Kidney (tissue), 14 donors: ENCODE measurements around the gene C16orf89. TPM values are rescaled to one million over a fixed set of nuclear protein-coding genes. Genes with fewer than 3 reads are reported as not detected.

Experiments used
- DNase-seq, 5 donors: peaks; one replicate each; pipeline ENCODE4 v3.0.0-alpha.2; 2013 to 2020
- FAIRE-seq: peaks from 2 replicates; lab custom pipeline; 2012; peaks lifted over from hg19 to GRCh38; lab: Jason Lieb, UNC
- H3K27ac ChIP-seq, 2 donors: one replicate each; pipeline ENCODE4 v1.7.0; 2013; ENCODE audit warnings: low read depth in 2 of 2, low read length in 2 of 2, inconsistent platforms in 1 of 2
- H3K27me3 ChIP-seq: one replicate; pipeline ENCODE4 v1.7.1; 2013; ENCODE audit warnings: low read length, inconsistent platforms; ENCODE audit not compliant: control insufficient read depth, insufficient read depth
- H3K36me3 ChIP-seq, 3 donors: one replicate each; pipeline versions ENCODE4 v1.7.0 to v1.7.1; 2013; ENCODE audit warnings: low read length in 3 of 3, control low read depth in 1 of 3, inconsistent platforms in 1 of 3; ENCODE audit not compliant: insufficient read depth in 3 of 3, control insufficient read depth in 2 of 3
- H3K4me1 ChIP-seq, 3 donors: one replicate each; pipeline versions ENCODE4 v1.7.0 to v1.7.1; 2013; ENCODE audit warnings: low read length in 3 of 3, inconsistent platforms in 1 of 3, low read depth in 1 of 3; ENCODE audit not compliant: control insufficient read depth in 2 of 3, insufficient read depth in 2 of 3
- H3K4me3 ChIP-seq, 3 donors: one replicate each; pipeline versions ENCODE4 v1.7.0 to v1.8.1; 2013; ENCODE audit warnings: low read length in 3 of 3, control low read depth in 1 of 3, inconsistent platforms in 1 of 3
- H3K9ac ChIP-seq, 3 donors: one replicate each; pipeline versions ENCODE4 v1.7.0 to v1.7.1; 2013; ENCODE audit warnings: low read length in 3 of 3, control low read depth in 1 of 3, inconsistent platforms in 1 of 3
- H3K9me3 ChIP-seq, 3 donors: one replicate each; pipeline versions ENCODE4 v1.7.0 to v1.7.1; 2013; ENCODE audit warnings: low read length in 3 of 3, control low read depth in 1 of 3, inconsistent platforms in 1 of 3; ENCODE audit not compliant: control insufficient read depth in 2 of 3, insufficient read depth in 1 of 3
- intact Hi-C: fragments of 100-400 bp; cut with DNase I; formaldehyde crosslinking; loops from one replicate; pipeline ENCODE4 v1.11.1; 2022
- polyA plus RNA-seq: library from polyadenylated mRNA; stranded (reverse); fragments of 350-450 nt; fragmentation: Illumina TruSeq; extraction: RNeasy Lipid Tissue Mini Kit (QIAGEN cat#74804); gene quantifications from one replicate; pipeline ENCODE4 v1.2.3, GENCODE V29; 2014; ENCODE audit warnings: low read depth, low replicate concordance; ENCODE audit not compliant: insufficient read depth
- total RNA-seq: library from RNA; stranded (reverse); fragmentation: NEBNext Ultra II Directional; extraction: Animal tissue kit (Norgen Biotek cat#: 25700); gene quantifications from one replicate; pipeline ENCODE4 v1.2.1, GENCODE V29; 2021
- TF ChIP-seq, protein P1 (sequence below): IDR thresholded peaks from 3 replicates; pipeline ENCODE4 v1.5.1; 2012; ENCODE audit warnings: mild to moderate bottlenecking, moderate library complexity, borderline replicate concordance; ENCODE audit not compliant: insufficient read depth; ENCODE audit errors: extremely low read depth
- donor health status: control.
- donor health status: control.
- donor health status: control.
- donor health status: control.
- donor health status: control.
- donor health status: DM: yes; HTN: yes; CAD: no.
- donor health status: Normal renal cell carcinoma (clear cell type).

C16orf89 gene
- total and polyA plus RNA-seq, 2 donors from 2014 or later: 5.4 to 68.4 TPM

- H3K27ac ChIP-seq: no peak overlapping the region
- no peaks in the 10 kb centered on the region for H3K36me3 ChIP-seq
- DNase-seq (peak in 3 of 5 donors; percentile 18 to 61 (median 30)), FAIRE-seq (no peak)
- TF ChIP-seq, protein P1, sequence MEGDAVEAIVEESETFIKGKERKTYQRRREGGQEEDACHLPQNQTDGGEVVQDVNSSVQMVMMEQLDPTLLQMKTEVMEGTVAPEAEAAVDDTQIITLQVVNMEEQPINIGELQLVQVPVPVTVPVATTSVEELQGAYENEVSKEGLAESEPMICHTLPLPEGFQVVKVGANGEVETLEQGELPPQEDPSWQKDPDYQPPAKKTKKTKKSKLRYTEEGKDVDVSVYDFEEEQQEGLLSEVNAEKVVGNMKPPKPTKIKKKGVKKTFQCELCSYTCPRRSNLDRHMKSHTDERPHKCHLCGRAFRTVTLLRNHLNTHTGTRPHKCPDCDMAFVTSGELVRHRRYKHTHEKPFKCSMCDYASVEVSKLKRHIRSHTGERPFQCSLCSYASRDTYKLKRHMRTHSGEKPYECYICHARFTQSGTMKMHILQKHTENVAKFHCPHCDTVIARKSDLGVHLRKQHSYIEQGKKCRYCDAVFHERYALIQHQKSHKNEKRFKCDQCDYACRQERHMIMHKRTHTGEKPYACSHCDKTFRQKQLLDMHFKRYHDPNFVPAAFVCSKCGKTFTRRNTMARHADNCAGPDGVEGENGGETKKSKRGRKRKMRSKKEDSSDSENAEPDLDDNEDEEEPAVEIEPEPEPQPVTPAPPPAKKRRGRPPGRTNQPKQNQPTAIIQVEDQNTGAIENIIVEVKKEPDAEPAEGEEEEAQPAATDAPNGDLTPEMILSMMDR: no peak
- intact Hi-C loops: no loop called here
- H3K9ac ChIP-seq: no peak overlapping the region
- H3K9me3 ChIP-seq: no peaks in the 10 kb centered on the region
- peak overlapping the region in 1 of 3 donors; percentile 53 for H3K4me3 ChIP-seq
- no peaks in the 10 kb centered on the region for H3K27me3 ChIP-seq
- H3K4me1 ChIP-seq: peaks cover 0 to 2% (median 0%) of the 10 kb centered on the region in 3 donors
These were observed 841 bp downstream of the C16orf89 start for GRCh38 chr16:5064915-5065314.

GRCh38 chr16:5062790-5063765 is 2.7 kb downstream of the C16orf89 start:
- Histone ChIP-seq H3K27me3 (no peaks in the 10 kb centered on the region), H3K9me3 (no peaks in the 10 kb centered on the region), H3K9ac (no peak overlapping the region), H3K36me3 (no peaks in the 10 kb centered on the region), H3K27ac (no peak overlapping the region), H3K4me3 (no peak overlapping the region), H3K4me1 (peaks cover 0 to 2% (median 0%) of the 10 kb centered on the region in 3 donors)
- TF ChIP-seq, protein P1: no peak
- DNase-seq (no peak), FAIRE-seq (no peak)
- intact Hi-C loops: no loop called here

GRCh38 chr16:5062051-5062450 is 3.7 kb downstream of the C16orf89 start:
- Histone ChIP-seq H3K27me3 (no peaks in the 10 kb centered on the region), H3K9me3 (no peaks in the 10 kb centered on the region), H3K36me3 (no peaks in the 10 kb centered on the region), H3K4me1 (peaks cover 0 to 2% (median 0%) of the 10 kb centered on the region in 3 donors), H3K9ac (no peak overlapping the region), H3K4me3 (no peak overlapping the region), H3K27ac (no peak overlapping the region)
- intact Hi-C loops: no loop called here
- no peak for DNase-seq
- TF ChIP-seq, protein P1: no peak
- no peak for FAIRE-seq
